ENCODE results near the gene WNT3A.
"Not testable (repeated sequence)": the region's sequence is repeated elsewhere in the genome, so short reads cannot be mapped to it uniquely, and the experiment has no call there.

The WNT3A gene

GRCh38 chr1:228006786-228007048, at the start of gene WNT3A:
Gene WNT3A (plus strand): TSS chr1:228006998. CDS start chr1:228007129, 131 bp downstream.
- DNase-seq: no peak

- DNase-seq: peak; percentile 17
Measured at GRCh38 chr1:227958617-227959324, 48.0 kb upstream of the WNT3A start.

GRCh38 chr1:227959325-227959860, 47.4 kb upstream of the WNT3A start:
- peak; percentile 20 for DNase-seq

GRCh38 chr1:227961651-227962466, 44.9 kb upstream of the WNT3A start:
- peak; percentile 46 for DNase-seq

GRCh38 chr1:227966733-227967132, 40.1 kb upstream of the WNT3A start:
- DNase-seq: not testable (repeated sequence)

GRCh38 chr1:227967815-227968214, 39.0 kb upstream of the WNT3A start:
- DNase-seq: peak; percentile 29

GRCh38 chr1:227970076-227970995, 36.5 kb upstream of the WNT3A start:
- peak; percentile 27 for DNase-seq

GRCh38 chr1:227971216-227971615, 35.6 kb upstream of the WNT3A start:
- DNase-seq: not testable (repeated sequence)

GRCh38 chr1:227971643-227972282, 35.0 kb upstream of the WNT3A start:
- DNase-seq: not testable (repeated sequence)

- DNase-seq: not testable (repeated sequence)
Measured at GRCh38 chr1:227972283-227972679, 34.5 kb upstream of the WNT3A start.

GRCh38 chr1:227972843-227973374, 33.9 kb upstream of the WNT3A start:
- peak; percentile 41 for DNase-seq

GRCh38 chr1:227973724-227974288, 33.0 kb upstream of the WNT3A start:
- DNase-seq: not testable (repeated sequence)

- DNase-seq: not testable (repeated sequence)
Measured at GRCh38 chr1:227975583-227976283, 31.1 kb upstream of the WNT3A start.

GRCh38 chr1:227987181-227987580, 19.6 kb upstream of the WNT3A start:
- DNase-seq: no peak

GRCh38 chr1:227994632-227995300, 12.0 kb upstream of the WNT3A start:
- peak; percentile 54 for DNase-seq

GRCh38 chr1:227996187-227996950, 10.4 kb upstream of the WNT3A start:
- no peak for DNase-seq

- no peak for DNase-seq
Measured at GRCh38 chr1:227998374-227999055, 8.3 kb upstream of the WNT3A start.

GRCh38 chr1:227999056-227999930, 7.5 kb upstream of the WNT3A start:
- peak; percentile 86 for DNase-seq
